CD4-positive, alpha-beta T cell treated with Interleukin-15 for 1 hour (primary cell): ENCODE results near the gene SLC35F2.
"Not testable (repeated sequence)": the region's sequence is repeated elsewhere in the genome, so short reads cannot be mapped to it uniquely, and the experiment has no call there.

Source experiments
- DNase-seq: peaks from one replicate; pipeline ENCODE4 v3.0.0-alpha.2; 2020

SLC35F2 gene

GRCh38 chr11:107858217-107859070 is at the start of gene SLC35F2:
Gene SLC35F2, minus strand, starts transcription at chr11:107858787. Its CDS starts 20 bp downstream, at chr11:107858767.
- peak; percentile 73 for DNase-seq

- DNase-seq: no peak
Measured at GRCh38 chr11:107908211-107908610, 49.6 kb upstream of the SLC35F2 start.

GRCh38 chr11:107898270-107898669 is 39.7 kb upstream of the SLC35F2 start:
- no peak for DNase-seq

- no peak for DNase-seq
Measured at GRCh38 chr11:107882095-107882820, 23.7 kb upstream of the SLC35F2 start.

GRCh38 chr11:107881471-107881870 is 22.9 kb upstream of the SLC35F2 start:
- not testable (repeated sequence) for DNase-seq

- DNase-seq: no peak
Measured at GRCh38 chr11:107876141-107876540, 17.6 kb upstream of the SLC35F2 start.

GRCh38 chr11:107864591-107864990 is 6.0 kb upstream of the SLC35F2 start:
- no peak for DNase-seq

- DNase-seq: no peak
Measured at GRCh38 chr11:107860688-107861087, 2.1 kb upstream of the SLC35F2 start.

- DNase-seq: not testable (repeated sequence)
Measured at GRCh38 chr11:107860240-107860620, 1.6 kb upstream of the SLC35F2 start.

- no peak for DNase-seq
Measured at GRCh38 chr11:107859459-107860239, 1.1 kb upstream of the SLC35F2 start.

- DNase-seq: no peak
Measured at GRCh38 chr11:107857550-107858216, 904 bp downstream of the SLC35F2 start.

- DNase-seq: no peak
Measured at GRCh38 chr11:107856981-107857517, 1.5 kb downstream of the SLC35F2 start.

- no peak for DNase-seq
Measured at GRCh38 chr11:107856180-107856980, 2.2 kb downstream of the SLC35F2 start.

- no peak for DNase-seq
Measured at GRCh38 chr11:107853070-107853469, 5.5 kb downstream of the SLC35F2 start.

GRCh38 chr11:107851704-107852310 is 6.8 kb downstream of the SLC35F2 start:
- DNase-seq: no peak

GRCh38 chr11:107849790-107850189 is 8.8 kb downstream of the SLC35F2 start:
- no peak for DNase-seq

- DNase-seq: no peak
Measured at GRCh38 chr11:107848345-107848744, 10.2 kb downstream of the SLC35F2 start.

GRCh38 chr11:107847184-107847583 is 11.4 kb downstream of the SLC35F2 start:
- DNase-seq: no peak

GRCh38 chr11:107844041-107844440 is 14.5 kb downstream of the SLC35F2 start:
- no peak for DNase-seq

- DNase-seq: no peak
Measured at GRCh38 chr11:107842412-107843100, 16.0 kb downstream of the SLC35F2 start.

GRCh38 chr11:107840129-107840484 is 18.5 kb downstream of the SLC35F2 start:
- no peak for DNase-seq
